CD4-positive, CD25-positive, alpha-beta regulatory T cell (primary cell): Measurements from ENCODE around the gene HAUS3. TPM values are rescaled to one million over a fixed set of nuclear protein-coding genes. Genes with fewer than 3 reads are reported as not detected.
A peak's percentile ranks its signal among the peaks of the same experiment; 100 is the strongest.
"Not testable (repeated sequence)": the region's sequence is repeated elsewhere in the genome, so short reads cannot be mapped to it uniquely, and the experiment has no call there.

Source experiments
- ATAC-seq, 2 donors: fragments of 150-1000 bp; cut with Tn5 transposase; one replicate each; pipeline ENCODE4 v1.10.0; 2021; ENCODE audit warnings: low read depth in 2 of 2, moderate number of reproducible peaks in 2 of 2, moderate library complexity in 1 of 2
- DNase-seq, 3 donors: peaks; one replicate each; pipeline versions ENCODE4 v3.0.0 to v3.0.0-alpha.2; 2012 to 2022; ENCODE audit warnings: mixed read lengths in 1 of 3
- H3K27ac ChIP-seq: one replicate; pipeline ENCODE4 v1.7.0; 2013; ENCODE audit warnings: mild to moderate bottlenecking, low read length; ENCODE audit not compliant: insufficient read depth, poor library complexity, severe bottlenecking
- H3K27me3 ChIP-seq: one replicate; pipeline ENCODE4 v1.7.0; 2013; ENCODE audit warnings: low read length; ENCODE audit not compliant: control insufficient read depth, insufficient read depth
- H3K36me3 ChIP-seq: one replicate; pipeline ENCODE4 v1.7.0; 2013; ENCODE audit warnings: mild to moderate bottlenecking, low read length, moderate library complexity; ENCODE audit not compliant: control insufficient read depth, insufficient read depth
- H3K4me1 ChIP-seq: 2 replicates; pipeline ENCODE4 v1.7.0; 2013; ENCODE audit warnings: mild to moderate bottlenecking, low read length; ENCODE audit not compliant: insufficient read depth, control insufficient read depth, poor library complexity, severe bottlenecking
- H3K4me3 ChIP-seq: one replicate; pipeline ENCODE4 v1.7.0; 2013; ENCODE audit warnings: low read depth, mild to moderate bottlenecking, low read length, moderate library complexity
- H3K9me3 ChIP-seq, 2 experiments: 1 replicate in 1 of 2; 2 replicates in 1 of 2; pipeline ENCODE4 v1.7.0; 2013; ENCODE audit warnings: low read length in 2 of 2, mild to moderate bottlenecking in 1 of 2, moderate library complexity in 1 of 2; ENCODE audit not compliant: control insufficient read depth in 2 of 2
- H3K27ac Mint-ChIP-seq, 3 donors: one replicate each; pipeline ENCODE4 v1.8.0; 2020 to 2022; ENCODE audit warnings: mild to moderate bottlenecking in 3 of 3, mixed read lengths in 3 of 3, moderate library complexity in 2 of 3
- H3K27me3 Mint-ChIP-seq: one replicate; pipeline ENCODE4 v1.8.0; 2022; ENCODE audit warnings: mild to moderate bottlenecking, mixed read lengths
- H3K36me3 Mint-ChIP-seq: one replicate; pipeline ENCODE4 v1.8.0; 2020; ENCODE audit warnings: mixed read lengths
- H3K4me1 Mint-ChIP-seq, 4 donors: one replicate each; pipeline ENCODE4 v1.8.0; 2020 to 2022; ENCODE audit warnings: mixed read lengths in 4 of 4, mild to moderate bottlenecking in 1 of 4
- H3K4me3 Mint-ChIP-seq, 4 donors: one replicate each; pipeline ENCODE4 v1.8.0; 2020 to 2022; ENCODE audit warnings: mild to moderate bottlenecking in 4 of 4, mixed read lengths in 4 of 4, moderate library complexity in 3 of 4
- H3K9me3 Mint-ChIP-seq, 7 donors: one replicate each; pipeline ENCODE4 v1.8.0; 2020 to 2022; ENCODE audit warnings: mixed read lengths in 7 of 7, mild to moderate bottlenecking in 3 of 7, moderate library complexity in 2 of 7
- polyA plus RNA-seq, 4 donors: library from polyadenylated mRNA; unstranded; fragments of 300-500 nt; fragmentation: Illumina TruSeq; gene quantifications; one replicate each; pipeline ENCODE4 v1.2.3, GENCODE V29; 2021
- total RNA-seq: library from RNA; stranded (reverse); gene quantifications from one replicate; pipeline ENCODE4 v1.2.3, GENCODE V29; 2022

The HAUS3 gene
- total and polyA plus RNA-seq, 5 donors from 2014 or later = 27.5 to 140 (median 28.8) TPM

- H3K4me1 ChIP-seq = peaks cover 35% of the 10 kb centered on the region
- Mint-ChIP-seq H3K27me3 (peaks cover 4% of the 10 kb centered on the region), H3K9me3 (no peaks in the 10 kb centered on the region), H3K36me3 (peaks cover 3% of the 10 kb centered on the region), H3K4me3 (peak overlapping the region; percentile 45 to 89 (median 65)), H3K27ac (peak overlapping the region; percentile 65 to 100 (median 99)), H3K4me1 (peaks cover 16 to 53% (median 24%) of the 10 kb centered on the region in 4 donors)
- no peaks in the 10 kb centered on the region for H3K36me3 ChIP-seq
- DNase-seq = peak; percentile 76 to 96 (median 90)
- no peaks in the 10 kb centered on the region for H3K9me3 ChIP-seq
- H3K27me3 ChIP-seq = no peaks in the 10 kb centered on the region
- ATAC-seq = peak; percentile 97 to 98
- peak overlapping the region; percentile 89 for H3K27ac ChIP-seq
- H3K4me3 ChIP-seq = peak overlapping the region; percentile 67
These were observed 39.8 kb upstream of the HAUS3 start for GRCh38 chr4:2281575-2282343.

- Histone ChIP-seq H3K27ac (peak overlapping the region; percentile 89), H3K4me3 (no peak overlapping the region), H3K27me3 (no peaks in the 10 kb centered on the region), H3K36me3 (no peaks in the 10 kb centered on the region), H3K4me1 (peaks cover 35% of the 10 kb centered on the region), H3K9me3 (no peaks in the 10 kb centered on the region)
- DNase-seq = no peak
- peak overlapping the region in 2 of 4 donors; percentile 48 to 52 for H3K4me3 Mint-ChIP-seq
- H3K9me3 Mint-ChIP-seq = no peaks in the 10 kb centered on the region
- H3K36me3 Mint-ChIP-seq = peaks cover 3% of the 10 kb centered on the region
- peaks cover 4% of the 10 kb centered on the region for H3K27me3 Mint-ChIP-seq
- peak overlapping the region; percentile 65 to 100 (median 99) for H3K27ac Mint-ChIP-seq
- H3K4me1 Mint-ChIP-seq = peaks cover 16 to 51% (median 24%) of the 10 kb centered on the region in 4 donors
- ATAC-seq = no peak
These were observed 38.8 kb upstream of the HAUS3 start for GRCh38 chr4:2280531-2281300.

DNA sequence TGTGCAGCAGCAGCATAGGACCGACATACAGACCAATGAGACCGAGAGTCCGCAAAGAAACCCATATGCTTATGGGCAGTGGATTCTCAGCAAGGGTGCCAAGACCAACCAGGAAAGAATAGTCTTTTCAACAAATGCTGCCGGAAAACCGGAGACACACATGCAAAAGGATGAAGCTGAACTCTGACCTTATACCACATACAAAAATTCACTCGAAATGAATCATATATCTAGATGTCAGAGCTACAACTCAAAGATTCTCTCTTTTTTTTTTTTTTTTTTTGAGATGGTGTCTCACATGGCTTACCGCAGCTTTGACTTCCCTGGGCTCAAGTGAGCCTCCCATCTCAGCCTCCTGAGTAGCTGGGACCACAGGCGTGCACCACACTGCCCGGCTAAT, 36.0 kb upstream of the HAUS3 start:
- peaks cover 3% of the 10 kb centered on the region for H3K36me3 Mint-ChIP-seq
- DNase-seq = no peak
- peak overlapping the region in 1 of 3 donors; percentile 60 for H3K27ac Mint-ChIP-seq
- no peaks in the 10 kb centered on the region for H3K9me3 ChIP-seq
- peaks cover 25% of the 10 kb centered on the region for H3K4me1 ChIP-seq
- no peaks in the 10 kb centered on the region for H3K36me3 ChIP-seq
- H3K9me3 Mint-ChIP-seq = no peaks in the 10 kb centered on the region
- no peak for ATAC-seq
- no peak overlapping the region for H3K4me3 Mint-ChIP-seq
- H3K27ac ChIP-seq = no peak overlapping the region
- no peaks in the 10 kb centered on the region for H3K27me3 Mint-ChIP-seq
- peaks cover 15 to 35% (median 21%) of the 10 kb centered on the region in 4 donors for H3K4me1 Mint-ChIP-seq
- H3K4me3 ChIP-seq = no peak overlapping the region
- no peaks in the 10 kb centered on the region for H3K27me3 ChIP-seq

- Mint-ChIP-seq H3K4me1 (peaks cover 8 to 27% (median 15%) of the 10 kb centered on the region in 4 donors), H3K27me3 (no peaks in the 10 kb centered on the region), H3K27ac (peak overlapping the region in 1 of 3 donors; percentile 55), H3K9me3 (no peaks in the 10 kb centered on the region), H3K36me3 (peaks cover 3% of the 10 kb centered on the region), H3K4me3 (no peak overlapping the region)
- ATAC-seq (no peak), DNase-seq (no peak)
- Histone ChIP-seq H3K4me1 (peaks cover 13% of the 10 kb centered on the region), H3K27me3 (no peaks in the 10 kb centered on the region), H3K4me3 (no peak overlapping the region), H3K27ac (no peak overlapping the region), H3K9me3 (no peaks in the 10 kb centered on the region), H3K36me3 (peaks cover 2% of the 10 kb centered on the region)
These were observed 34.8 kb upstream of the HAUS3 start for GRCh38 chr4:2276581-2277325.

DNA sequence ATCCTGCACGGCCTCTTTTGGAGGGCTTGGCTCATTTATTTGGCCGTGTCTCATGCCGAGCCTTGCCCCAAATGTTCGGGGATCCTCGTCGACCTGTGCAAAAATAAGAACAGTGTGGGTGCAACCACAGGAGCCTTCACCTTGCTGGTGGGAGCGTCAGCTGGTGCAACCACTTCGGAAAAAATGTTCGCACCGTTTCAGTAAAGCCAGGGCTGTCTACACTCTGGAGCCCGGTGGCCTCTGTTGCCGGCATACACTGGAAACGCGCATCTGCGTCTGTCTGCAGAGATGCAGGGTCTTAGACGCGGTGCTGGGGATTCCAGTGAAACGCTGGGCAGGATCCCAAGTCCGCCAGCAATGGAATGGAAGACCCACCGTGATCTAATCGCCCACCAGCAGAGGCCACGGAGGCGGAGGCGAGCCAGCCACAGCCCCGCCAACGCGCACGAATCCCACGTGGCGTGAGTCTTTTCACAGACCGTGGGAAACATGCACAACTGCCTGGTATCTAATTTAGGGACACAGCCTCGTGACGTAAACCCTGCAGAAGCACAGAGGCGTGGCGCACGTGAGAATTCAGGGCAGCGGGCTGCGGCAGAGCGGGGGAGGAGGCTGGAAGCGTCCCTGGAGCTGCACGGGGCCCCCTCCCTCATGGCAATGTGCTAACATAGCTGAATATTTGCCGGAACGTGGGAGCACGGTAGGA, 33.8 kb upstream of the HAUS3 start:
- Mint-ChIP-seq H3K27ac (no peak overlapping the region), H3K4me3 (no peak overlapping the region), H3K36me3 (peaks cover 3% of the 10 kb centered on the region), H3K27me3 (no peaks in the 10 kb centered on the region), H3K4me1 (peaks cover 0 to 17% (median 5%) of the 10 kb centered on the region in 4 donors), H3K9me3 (no peaks in the 10 kb centered on the region)
- H3K36me3 ChIP-seq = peaks cover 2% of the 10 kb centered on the region
- no peaks in the 10 kb centered on the region for H3K27me3 ChIP-seq
- DNase-seq (no peak), ATAC-seq (no peak)
- H3K9me3 ChIP-seq = no peaks in the 10 kb centered on the region
- H3K27ac ChIP-seq = no peak overlapping the region
- peaks cover 3% of the 10 kb centered on the region for H3K4me1 ChIP-seq
- no peak overlapping the region for H3K4me3 ChIP-seq

- H3K4me1 Mint-ChIP-seq = peaks cover 0 to 11% (median 4%) of the 10 kb centered on the region in 4 donors
- not testable (repeated sequence) for DNase-seq, H3K4me3 ChIP-seq, H3K36me3 Mint-ChIP-seq, H3K4me1 ChIP-seq, H3K27ac Mint-ChIP-seq, H3K4me3 Mint-ChIP-seq, H3K36me3 ChIP-seq, ATAC-seq, H3K9me3 ChIP-seq, H3K27me3 Mint-ChIP-seq, H3K9me3 Mint-ChIP-seq, H3K27ac ChIP-seq, H3K27me3 ChIP-seq
These were observed 33.1 kb upstream of the HAUS3 start for GRCh38 chr4:2275044-2275397.
